Hematopoietic multipotent progenitor cell treated with erythropoietin and hydrocortisone succinate and interleukin-3 and kit ligand, for 6 days (in vitro differentiated cells): ENCODE data around the gene FUS.

ENCODE experiments used
- DNase-seq: peaks from one replicate; pipeline ENCODE4 v3.0.0-alpha.2; 2015

FUS gene

DNA sequence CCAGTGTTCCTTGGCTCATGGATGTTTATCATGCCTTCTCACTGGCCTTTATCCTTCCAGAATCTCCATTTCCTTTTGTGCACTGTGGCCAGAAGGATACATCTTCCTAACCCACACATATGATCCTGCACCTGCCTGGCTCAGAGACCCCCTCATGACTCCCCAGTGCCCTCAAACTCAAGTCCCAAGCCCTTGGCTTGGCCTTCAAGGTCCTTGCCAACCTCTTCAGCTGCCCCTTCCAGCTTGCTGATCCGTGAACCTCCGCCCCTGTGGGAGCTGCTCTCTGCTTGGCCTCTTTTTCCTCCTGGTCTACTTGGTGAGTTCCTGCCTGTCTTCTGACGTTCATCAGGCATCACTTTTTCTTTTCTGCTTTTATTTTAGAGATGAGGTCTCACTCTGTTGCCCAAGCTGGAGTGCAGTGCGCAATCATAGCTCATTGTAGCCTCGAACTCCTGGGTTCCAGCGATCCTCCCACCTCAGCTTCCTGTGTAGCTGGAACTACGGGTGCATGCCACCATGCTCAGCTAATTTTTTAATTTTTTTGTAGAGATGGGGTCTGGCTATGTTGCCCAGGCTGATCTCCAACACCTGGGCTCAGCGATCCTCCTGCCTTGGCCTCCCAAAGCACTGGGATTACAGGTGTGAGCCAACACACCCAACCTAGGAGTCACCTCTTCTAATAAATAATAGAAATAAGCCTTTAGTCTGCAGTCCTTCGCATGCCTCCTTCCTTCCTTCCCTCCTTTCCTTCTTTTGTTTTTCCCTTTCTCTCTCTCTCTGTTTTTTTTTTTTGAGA is 25.1 kb downstream of the FUS start:
- no peak for DNase-seq

DNA sequence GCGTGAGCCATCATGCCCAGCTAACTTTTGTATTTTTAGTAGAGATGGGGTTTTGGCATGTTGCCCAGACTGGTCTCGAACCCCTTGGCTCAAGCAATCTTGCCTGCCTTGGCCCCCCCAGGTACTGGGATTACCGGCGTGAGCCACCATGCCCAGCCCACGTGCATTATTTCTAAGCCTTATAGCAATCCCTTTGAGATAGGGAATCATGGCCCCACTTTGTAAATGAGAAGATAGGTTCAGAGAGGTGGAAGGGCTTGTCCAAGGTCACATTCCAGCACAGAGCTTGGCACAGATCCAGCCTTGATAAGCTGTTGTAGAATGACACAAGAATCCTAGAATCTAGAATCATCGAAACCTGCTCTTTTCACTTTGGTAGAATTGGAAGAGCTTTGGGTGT is 26.8 kb downstream of the FUS start:
- no peak for DNase-seq

DNA sequence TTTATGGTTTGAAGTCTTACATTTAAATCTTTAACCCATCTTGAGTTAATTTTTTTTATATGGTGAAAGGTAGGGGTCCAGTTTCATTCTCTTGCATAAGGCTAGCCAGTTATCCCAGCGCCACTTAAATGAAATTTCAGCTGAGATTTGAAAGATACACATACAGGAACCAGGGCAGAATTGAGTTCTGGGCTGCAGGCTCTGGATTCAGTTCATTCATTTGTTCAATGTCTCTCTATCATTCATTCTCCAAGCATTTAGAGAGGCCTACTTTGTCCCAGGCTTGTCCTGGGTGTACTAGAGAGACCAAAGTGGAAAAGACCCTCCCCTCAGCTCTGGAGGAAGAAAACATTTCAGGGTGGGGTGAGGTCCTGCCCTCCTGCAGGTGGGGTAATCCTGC is 33.4 kb downstream of the FUS start:
- DNase-seq, result no peak

DNA sequence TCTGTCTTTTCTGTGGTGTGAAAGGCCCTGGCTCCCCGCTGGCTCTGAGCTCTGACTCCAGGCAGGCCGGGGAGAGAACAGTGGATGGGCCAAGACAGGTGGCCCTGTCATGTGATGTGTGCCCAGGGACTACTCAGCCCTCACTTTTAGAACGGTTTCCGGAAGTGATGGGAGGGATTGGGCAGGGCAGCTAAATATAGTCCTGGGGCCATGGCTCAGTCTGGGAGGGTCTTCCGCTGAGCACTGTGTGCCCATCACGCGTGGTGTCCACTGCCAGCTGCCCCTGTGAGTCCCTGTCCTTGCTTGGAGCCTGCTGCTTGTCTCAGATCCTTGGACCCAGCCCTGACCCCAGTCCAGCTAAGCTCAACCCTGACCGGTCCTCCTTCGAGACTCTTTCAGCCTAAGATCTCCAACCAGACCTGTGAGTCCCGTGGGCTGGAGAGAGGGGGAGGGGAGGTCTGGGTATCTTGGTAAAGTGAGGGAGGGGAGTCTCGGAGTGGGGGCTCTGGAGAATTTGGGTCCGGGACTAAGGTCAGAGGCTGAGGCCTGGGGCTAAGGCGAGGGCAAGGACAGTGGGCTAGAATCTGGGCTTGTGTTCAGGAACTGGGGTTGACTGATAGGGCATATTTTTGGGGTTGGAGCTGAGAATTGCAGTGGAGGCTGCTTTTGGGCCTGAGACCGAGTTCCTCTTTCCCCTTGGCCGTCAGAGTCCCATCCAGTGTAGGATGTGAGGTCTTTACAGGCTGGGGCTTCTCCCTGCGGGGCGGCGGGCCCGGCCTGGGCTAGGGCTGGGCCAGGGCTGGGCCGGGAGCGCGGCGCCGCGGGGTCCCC is 34.2 kb downstream of the FUS start, which contains the start of gene TRIM72:
Gene TRIM72 (plus strand): TSS at position 243 of the 831 bp plus-strand sequence. CDS start 620 bp downstream, outside the sequence.
- DNase-seq, result no peak

DNA sequence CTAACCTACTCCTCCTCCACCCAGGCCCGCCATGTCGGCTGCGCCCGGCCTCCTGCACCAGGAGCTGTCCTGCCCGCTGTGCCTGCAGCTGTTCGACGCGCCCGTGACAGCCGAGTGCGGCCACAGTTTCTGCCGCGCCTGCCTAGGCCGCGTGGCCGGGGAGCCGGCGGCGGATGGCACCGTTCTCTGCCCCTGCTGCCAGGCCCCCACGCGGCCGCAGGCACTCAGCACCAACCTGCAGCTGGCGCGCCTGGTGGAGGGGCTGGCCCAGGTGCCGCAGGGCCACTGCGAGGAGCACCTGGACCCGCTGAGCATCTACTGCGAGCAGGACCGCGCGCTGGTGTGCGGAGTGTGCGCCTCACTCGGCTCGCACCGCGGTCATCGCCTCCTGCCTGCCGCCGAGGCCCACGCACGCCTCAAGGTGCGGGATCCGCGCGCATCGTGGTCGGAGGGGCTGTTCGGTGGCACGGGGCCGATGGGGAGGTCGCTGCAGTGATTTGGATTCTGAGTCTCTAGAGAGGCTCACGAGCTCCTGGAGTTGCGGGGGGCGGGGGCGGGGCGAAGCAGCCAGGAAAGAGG is 34.9 kb downstream of the FUS start:
- DNase-seq, result no peak

DNA sequence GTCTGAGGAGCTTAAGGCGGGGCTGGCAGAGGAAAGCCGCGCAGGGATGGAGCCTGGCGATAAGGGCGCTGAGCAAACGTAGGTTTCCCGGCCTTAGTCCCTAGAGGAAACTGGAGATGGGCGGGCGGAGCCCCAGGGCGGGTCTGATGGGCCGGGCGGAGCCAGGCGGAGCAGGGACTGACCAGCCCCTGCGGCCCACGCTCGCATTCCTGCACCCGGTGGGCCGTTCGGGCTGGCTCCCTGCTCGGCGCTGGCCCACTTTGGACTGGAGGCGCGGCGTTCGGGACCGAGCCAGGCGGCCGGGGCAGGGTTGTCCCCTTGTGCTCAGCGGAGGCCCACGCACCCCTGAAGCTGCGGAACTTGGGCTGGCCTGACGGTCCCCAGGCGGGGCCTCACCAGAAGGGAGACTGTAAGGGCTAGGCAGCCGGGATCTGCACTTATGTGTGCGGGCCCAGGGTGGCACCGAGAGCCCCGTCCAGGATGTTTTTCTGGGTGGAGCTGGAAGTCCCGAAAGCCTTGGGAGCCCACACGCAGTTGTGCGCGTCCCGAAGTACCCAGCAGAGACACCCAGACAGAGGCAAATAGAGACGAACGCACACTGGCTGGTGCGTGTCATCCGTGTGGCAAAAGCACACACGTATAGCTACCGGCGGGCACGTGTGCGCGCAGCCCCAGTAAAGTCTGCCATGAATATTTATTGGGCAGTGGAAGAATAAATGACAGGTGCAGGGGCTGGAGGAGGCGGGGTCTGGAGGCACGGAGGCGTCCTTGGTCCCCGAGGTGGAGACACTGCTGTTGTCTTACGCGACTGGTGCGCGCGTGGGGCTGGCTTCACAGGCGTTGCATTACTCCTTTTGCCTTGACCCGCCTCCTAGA is 35.6 kb downstream of the FUS start:
- DNase-seq, result peak; percentile 60

DNA sequence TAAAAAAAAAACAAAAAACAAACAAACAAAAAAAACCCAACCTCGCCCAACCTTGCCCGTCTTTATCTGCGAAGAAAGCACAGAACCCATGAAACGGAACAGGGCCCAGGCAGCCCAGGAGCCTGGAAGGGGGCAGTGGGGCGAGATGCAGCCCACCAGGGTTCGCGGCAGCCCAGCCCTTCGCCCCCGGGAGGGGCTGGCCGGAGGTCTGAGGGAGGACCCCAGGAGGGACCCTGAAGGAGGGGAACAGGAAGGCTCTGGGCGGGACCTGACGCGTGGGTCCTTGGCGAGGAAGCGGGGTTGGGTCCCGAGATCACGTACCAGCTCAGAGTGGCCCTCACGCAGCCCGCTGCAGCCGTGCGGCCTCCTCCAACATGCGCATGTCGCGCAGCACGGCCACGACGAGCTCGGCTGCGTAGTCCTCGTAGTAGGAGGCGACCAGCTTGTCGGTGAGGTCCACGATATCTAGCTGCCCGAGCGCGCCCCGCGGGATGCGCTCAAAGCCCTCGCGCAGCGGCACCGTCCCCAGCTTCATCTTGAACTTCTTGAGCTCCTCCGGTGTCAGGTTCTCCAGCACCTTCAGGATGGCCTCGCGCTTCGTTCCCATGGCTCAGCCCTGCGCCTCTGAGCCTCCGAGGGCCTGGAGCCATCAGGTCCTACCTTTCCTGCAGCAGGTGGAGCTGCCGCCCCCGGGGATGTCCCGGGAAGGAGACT is 36.6 kb downstream of the FUS start, which contains the start of gene PYDC1:
Gene PYDC1 (minus strand): TSS at position 714 of the 714 bp plus-strand sequence. CDS start 107 bp downstream, at position 607.
- no peak for DNase-seq

DNA sequence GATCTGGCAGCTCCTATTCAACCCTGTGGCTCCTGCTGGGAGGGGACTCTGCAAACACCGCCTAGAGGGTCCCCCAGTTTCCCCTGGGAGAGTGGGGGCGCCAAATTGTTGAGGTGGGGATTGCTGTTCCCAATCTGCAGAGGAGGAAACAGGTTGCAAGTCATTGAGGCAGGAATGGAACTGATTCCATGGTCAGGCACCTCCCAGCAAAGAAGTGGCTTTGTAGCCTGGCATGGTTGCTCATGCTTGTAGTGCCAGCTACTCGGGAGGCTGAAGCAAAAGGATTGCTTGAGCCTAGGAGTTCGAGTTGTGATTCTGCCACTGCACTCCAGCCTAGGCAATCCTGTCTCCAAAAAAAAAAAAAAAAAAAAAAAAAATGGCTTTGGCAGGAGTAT is 37.2 kb downstream of the FUS start:
- no peak for DNase-seq

DNA sequence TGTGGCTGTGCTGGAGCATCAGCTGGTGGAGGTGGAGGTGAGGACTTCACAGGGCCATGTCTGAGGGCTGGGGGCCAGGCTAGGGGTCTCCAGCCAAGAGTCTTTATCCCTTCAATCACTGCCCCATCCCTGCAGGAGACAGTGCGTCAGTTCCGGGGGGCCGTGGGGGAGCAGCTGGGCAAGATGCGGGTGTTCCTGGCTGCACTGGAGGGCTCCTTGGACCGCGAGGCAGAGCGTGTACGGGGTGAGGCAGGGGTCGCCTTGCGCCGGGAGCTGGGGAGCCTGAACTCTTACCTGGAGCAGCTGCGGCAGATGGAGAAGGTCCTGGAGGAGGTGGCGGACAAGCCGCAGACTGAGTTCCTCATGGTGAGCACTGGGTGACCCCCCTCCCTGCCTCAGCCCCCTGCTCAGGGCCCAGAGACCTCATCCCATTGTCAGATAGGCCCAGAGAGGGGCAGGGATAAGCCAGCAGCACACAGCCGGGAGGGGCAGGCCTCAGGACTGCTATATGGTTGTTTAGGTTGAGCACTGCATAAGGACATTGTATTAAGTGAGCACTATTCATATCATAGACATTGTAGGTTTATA is 39.3 kb downstream of the FUS start:
- no peak for DNase-seq

DNA sequence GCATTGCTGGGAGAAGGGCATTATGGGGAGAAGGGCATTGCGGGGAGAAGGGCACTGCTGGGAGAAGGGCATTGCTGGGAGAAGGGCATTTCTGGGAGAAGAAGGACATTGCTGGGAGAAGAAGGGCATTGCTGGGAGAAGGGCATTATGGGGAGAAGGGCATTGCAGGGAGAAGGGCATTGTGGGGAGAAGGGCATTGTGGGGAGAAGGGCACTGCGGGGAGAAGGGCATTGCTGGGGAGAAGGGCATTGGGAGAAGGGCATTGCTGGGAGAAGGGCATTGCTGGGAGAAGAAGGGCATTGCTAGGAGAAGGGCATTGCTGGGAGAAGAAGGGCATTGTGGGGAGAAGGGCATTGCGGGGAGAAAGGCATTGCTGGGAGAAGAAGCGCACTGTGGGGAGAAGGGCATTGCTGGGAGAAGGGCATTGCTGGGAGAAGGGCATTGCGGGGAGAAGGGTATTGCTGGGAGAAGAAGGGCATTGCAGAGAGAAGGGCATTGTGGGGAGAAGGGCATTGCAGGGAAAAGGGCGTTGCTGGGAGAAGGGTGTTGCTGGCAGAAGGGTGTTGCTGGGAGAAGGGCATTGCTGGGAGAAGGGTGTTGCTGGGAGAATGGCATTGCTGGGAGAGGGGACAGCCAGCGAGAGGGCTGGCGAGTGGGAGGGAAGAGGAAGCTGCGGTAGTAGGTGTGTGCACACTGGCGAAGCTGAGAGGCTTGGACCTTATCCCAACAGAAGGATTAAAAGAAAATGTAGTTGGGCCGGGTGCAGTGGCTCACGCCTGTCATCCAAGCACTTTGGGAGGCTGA is 41.6 kb downstream of the FUS start:
- DNase-seq, result no peak

DNA sequence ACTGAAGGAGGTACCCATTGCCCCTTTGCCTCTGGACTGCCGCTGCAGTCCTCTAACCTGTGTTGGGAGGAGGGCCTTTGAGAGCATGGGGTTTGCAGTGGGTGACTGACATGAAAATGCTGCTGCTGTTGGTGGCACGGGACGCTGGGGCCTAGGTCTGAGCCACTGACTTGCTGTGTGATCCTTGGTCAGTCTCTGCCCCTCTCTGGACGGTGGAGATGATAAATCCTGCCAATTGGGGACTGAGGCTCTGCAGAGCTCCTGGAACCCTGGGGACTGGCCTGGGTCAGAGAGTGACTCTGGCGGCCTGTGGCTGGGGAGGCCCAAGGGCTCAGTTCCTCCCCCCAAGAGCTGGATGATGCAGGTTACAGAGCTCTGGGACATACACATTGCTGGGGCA is 43.1 kb downstream of the FUS start:
- DNase-seq, result no peak

DNA sequence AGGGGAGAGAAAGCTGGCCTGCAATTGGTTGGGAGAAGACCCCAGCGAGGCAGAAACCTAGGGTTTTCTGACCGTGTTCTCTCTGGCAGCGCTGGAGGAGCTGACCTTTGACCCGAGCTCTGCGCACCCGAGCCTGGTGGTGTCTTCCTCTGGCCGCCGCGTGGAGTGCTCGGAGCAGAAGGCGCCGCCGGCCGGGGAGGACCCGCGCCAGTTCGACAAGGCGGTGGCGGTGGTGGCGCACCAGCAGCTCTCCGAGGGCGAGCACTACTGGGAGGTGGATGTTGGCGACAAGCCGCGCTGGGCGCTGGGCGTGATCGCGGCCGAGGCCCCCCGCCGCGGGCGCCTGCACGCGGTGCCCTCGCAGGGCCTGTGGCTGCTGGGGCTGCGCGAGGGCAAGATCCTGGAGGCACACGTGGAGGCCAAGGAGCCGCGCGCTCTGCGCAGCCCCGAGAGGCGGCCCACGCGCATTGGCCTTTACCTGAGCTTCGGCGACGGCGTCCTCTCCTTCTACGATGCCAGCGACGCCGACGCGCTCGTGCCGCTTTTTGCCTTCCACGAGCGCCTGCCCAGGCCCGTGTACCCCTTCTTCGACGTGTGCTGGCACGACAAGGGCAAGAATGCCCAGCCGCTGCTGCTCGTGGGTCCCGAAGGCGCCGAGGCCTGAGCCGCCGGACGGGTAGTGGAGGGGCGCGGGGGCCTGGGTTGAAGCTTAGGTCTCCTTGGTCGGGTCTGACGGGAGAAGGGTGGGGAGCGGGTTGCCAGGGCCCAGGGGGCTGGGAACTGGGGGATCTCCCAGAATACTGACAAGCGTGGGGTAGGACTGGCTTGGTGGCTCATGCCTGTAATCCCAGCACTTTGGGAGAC is 44.4 kb downstream of the FUS start:
- no peak for DNase-seq

DNA sequence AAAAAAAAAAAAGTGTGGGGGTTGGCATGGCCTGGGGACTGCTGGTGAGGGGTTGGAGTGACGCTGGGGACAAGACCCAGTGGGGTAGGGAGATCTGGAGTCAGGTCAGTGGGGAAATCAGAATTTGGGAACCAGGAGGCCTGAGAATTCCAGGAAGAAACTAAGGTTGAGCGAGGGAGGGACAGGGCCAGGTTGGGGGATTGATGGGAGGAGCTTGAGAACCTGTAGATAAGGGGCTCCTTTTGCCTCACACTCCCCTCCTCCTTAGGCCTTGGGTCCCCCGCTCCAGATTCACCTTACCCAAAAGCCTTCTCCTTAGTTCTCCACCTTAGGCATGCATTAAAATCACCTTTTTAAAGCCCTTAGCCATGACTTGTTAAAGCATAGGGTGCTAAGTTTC is 45.3 kb downstream of the FUS start:
- DNase-seq, result no peak

DNA sequence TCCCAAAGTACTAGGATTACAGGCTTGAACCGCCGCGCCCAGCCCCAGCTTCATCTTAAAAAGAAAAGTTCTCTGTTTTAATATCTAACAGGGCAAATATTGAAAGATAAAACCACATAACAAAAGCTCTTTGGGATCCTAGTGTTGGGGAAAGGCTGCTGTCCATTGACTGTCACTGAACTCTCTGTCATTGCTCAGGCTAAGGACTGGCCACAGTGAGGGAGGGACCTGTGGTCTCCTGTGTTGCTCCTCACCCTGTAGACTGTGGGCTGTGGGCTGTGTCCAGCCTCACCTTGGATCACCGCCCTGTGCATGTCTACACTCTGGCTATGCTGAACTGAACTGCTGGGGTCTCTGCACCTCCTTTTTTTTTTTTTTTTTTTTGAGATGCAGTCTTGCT is 48.3 kb downstream of the FUS start:
- no peak for DNase-seq

DNA sequence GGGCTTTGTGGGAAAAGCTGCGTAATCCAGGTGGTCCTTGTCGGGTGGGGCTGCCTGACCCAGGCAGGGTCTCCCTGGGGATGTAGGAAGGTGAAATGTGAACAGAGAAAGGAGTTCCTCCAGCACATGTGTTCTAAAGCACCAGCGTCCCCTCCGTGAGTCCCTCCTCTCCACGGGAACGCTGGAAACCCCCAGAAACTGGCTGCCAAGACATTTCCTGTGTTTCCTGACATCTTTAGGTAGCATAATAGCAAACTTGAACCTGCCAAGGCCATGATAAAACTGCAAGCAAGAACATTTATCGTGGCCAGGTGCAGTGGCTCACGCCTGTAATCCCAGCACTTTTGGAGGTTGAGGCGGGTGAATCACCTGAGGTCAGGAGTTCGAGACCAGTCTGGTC is 49.6 kb downstream of the FUS start:
- DNase-seq, result no peak

DNA sequence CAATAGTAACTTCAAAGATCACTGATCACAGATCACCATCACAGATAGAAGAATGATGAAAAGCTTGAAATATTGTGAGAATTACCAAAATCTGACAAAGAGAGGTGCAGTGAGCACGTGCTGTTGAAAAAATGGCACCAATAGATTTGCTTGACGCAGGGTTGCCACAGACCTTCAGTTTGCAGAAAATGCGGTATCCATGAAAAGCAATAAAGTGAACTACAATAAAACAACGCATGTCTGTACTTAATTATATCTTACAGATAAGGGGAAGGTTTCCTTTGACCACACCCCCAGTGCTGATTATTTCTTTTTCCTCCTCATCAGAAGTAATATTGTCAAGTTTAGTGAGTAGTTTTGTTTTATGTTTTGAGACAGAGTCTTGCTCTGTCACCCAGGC is 58.1 kb downstream of the FUS start:
- no peak for DNase-seq
